A375 (cell line): ENCODE measurements around the gene IL19. TPM values are rescaled to one million over a fixed set of nuclear protein-coding genes. Genes with fewer than 3 reads are reported as not detected.

ENCODE experiments used
- small RNA-seq: library from RNA; depleted of rRNA; stranded (forward); fragments of <200 nt; gene quantifications from one replicate; pipeline ENCODE3, GENCODE V24; 2014
- total RNA-seq: library from RNA; depleted of rRNA; stranded (reverse); fragments of >200 nt; shearing (Covaris generic); gene quantifications from 2 replicates; pipeline ENCODE4 v1.2.3, GENCODE V29; 2014; rRNA removed

The IL19 gene, protein sequence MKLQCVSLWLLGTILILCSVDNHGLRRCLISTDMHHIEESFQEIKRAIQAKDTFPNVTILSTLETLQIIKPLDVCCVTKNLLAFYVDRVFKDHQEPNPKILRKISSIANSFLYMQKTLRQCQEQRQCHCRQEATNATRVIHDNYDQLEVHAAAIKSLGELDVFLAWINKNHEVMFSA
- not detected in 2 replicates for total RNA-seq

DNA sequence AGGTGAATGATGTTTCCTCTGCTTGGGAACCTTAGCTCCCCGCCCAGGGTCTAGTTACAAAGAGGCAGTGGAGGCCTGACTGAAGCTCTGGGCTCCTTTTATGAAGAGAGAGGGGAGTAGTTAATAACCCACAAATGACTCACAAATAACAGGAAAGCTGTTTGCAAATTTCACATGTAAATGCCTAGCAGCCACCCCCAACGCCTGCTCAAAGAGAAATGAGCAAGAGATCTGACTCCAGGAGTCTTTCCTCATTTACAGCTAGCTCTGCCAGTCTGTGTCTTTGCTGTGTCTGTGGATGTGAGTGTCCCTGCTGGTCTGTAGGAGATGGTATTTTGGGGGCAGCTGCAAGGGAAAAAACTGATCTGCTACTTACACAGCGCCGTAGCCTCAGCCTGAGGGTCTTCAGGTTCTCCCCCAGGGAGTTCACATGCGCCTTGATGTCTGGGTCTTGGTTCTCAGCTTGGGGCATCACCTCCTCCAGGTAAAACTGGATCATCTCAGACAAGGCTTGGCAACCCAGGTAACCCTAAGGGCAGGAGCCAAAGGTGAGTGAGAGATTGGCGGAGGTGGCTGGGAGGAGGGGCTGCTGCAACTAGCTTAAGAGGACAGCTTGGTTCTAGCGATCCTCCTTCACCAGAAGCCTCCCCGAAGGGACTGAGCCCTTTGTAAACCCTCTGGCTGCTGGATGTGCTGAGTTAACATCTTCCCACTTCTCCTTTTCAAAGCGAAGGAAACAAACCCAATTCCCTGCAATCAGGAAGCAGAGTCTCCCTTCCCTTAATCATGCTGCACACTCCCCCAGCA is at the start of gene IL19:
TSS of gene IL19 (plus strand) at position 243 of the 807 bp plus-strand sequence. CDS start 65,890 bp downstream, outside the sequence.

DNA sequence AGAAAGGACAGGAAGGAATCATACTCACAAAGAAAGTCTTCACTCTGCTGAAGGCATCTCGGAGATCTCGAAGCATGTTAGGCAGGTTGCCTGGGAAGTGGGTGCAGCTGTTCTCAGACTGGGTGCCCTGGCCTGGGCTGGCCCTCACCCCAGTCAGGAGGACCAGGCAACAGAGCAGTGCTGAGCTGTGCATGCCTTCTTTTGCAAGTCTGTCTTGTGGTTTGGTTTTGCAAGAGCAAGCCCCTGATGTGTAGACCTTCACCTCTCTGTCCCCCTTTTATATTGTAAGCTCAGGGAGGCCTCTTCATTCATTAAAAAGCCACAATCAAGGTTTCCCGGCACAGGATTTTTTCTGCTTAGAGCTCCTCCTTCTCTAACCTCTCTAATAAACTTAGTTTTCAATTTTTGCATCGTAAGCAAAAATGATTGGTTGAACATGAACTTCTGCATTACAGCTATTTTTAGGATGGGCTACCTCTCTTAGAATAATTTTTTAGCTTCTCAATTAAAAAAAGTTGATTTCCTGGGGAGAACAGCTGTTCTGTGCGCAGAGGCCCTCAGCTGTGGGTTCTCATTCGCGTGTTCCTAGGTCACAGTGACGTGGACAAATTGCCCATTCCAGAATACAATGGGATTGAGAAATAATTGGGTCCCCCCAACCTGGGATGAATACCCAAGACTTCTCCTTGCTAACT is 1.8 kb downstream of the IL19 start, which contains the start of gene IL10:
TSS of gene IL10 (minus strand) at position 252 of the 695 bp plus-strand sequence. CDS start at position 193, 59 bp downstream.

DNA sequence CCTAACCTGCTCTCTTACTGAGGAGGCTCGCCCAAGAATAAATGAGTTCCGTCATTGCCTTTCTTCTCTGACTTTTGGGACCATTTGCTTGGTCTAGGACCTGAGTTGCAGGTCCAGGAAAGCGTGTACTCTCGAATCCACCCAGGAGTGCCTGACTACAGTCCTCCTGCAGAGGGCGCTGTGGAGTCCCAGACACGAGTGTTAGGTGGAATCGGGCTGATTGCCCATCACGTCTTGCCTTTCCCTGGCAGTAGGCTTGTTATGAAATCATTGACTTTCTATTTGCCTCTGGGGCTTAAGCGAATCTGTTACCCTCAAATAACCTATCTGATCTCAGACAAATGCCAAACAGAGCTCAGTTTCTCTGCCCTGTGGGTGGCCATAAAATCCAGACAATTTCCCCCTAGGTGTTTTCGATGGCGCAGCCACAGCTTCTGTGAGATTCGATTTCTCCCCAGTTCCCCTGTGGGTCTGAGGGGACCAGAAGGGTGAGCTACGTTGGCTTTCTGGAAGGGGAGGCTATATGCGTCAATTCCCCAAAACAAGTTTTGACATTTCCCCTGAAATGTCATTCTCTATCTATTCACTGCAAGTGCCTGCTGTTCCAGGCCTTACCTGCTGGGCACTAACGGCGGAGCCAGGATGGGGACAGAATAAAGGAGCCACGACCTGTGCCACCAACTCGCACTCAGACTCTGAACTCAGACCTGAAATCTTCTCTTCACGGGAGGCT is 94.5 kb downstream of the IL19 start, which contains the start of gene IL20:
TSS of gene IL20 (plus strand) at position 685 of the 733 bp plus-strand sequence. CDS start 230 bp downstream, outside the sequence.

Small RNA genes lying within 50 kb of the gene (small RNA-seq; reads per million reads assigned to genes)
- gene RF00019, result not detected

Other genes with a start within 250 kb of the IL19 start
- 85.9 and 88.1 TPM in 2 replicates for gene EIF2D, start 158.3 kb upstream of the IL19 start, total RNA-seq
- gene DYRK3, start 135.2 kb upstream of the IL19 start, total RNA-seq, result 27.2 and 28.6 TPM in 2 replicates
- 42.3 and 47.6 TPM in 2 replicates for gene MAPKAPK2, start 85.9 kb upstream of the IL19 start, total RNA-seq
- 0.19 and 0.34 TPM in 2 replicates for gene IL10, start 1.7 kb downstream of the IL19 start, total RNA-seq
- 0.23 TPM in 1 of 2 replicates, not detected in the other for gene IL20, start 94.8 kb downstream of the IL19 start, total RNA-seq
- 101 and 122 TPM in 2 replicates for gene IL24, start 126.7 kb downstream of the IL19 start, total RNA-seq
- gene FCMR, start 151.2 kb downstream of the IL19 start, total RNA-seq, result 0.37 and 1.2 TPM in 2 replicates
- gene PIGR, start 175.7 kb downstream of the IL19 start, total RNA-seq, result 0.03 TPM in 1 of 2 replicates, not detected in the other
- gene FCAMR, start 199.7 kb downstream of the IL19 start, total RNA-seq, result not detected in 2 replicates